LNCaP clone FGC (cell line): ENCODE data around the gene TOP3B.

Experiments
- DNase-seq: peaks from one replicate; pipeline ENCODE4 v3.0.0-alpha.2; 2011; ENCODE audit warnings: low read depth
- H3K4me3 ChIP-seq: 2 replicates; pipeline ENCODE4 v1.5.1; 2011; ENCODE audit warnings: mild to moderate bottlenecking, low read depth, low read length, control low read depth
- CTCF ChIP-seq: IDR thresholded peaks from 2 replicates; pipeline ENCODE4 v1.5.1; 2012; ENCODE audit warnings: mild to moderate bottlenecking; ENCODE audit not compliant: control insufficient read depth, insufficient read depth; ENCODE audit errors: extremely low read depth

TOP3B gene

GRCh38 chr22:22025320-22026156 lies 43.0 kb upstream of the TOP3B start:
- no peak for TF ChIP-seq CTCF
- no peak overlapping the region for H3K4me3 ChIP-seq
- no peak for DNase-seq

- TF ChIP-seq CTCF = no peak
- DNase-seq = no peak
- no peak overlapping the region for H3K4me3 ChIP-seq
These were observed 41.9 kb upstream of the TOP3B start for GRCh38 chr22:22024440-22024839.

- DNase-seq = no peak
- no peak for TF ChIP-seq CTCF
- no peak overlapping the region for H3K4me3 ChIP-seq
These were observed 41.1 kb upstream of the TOP3B start for GRCh38 chr22:22023581-22024137.

- DNase-seq = no peak
- TF ChIP-seq CTCF = no peak
- no peak overlapping the region for H3K4me3 ChIP-seq
These were observed 40.5 kb upstream of the TOP3B start for GRCh38 chr22:22022947-22023534.

- no peak overlapping the region for H3K4me3 ChIP-seq
- TF ChIP-seq CTCF = no peak
- no peak for DNase-seq
These were observed 39.8 kb upstream of the TOP3B start for GRCh38 chr22:22022255-22022840.

- DNase-seq = no peak
- no peak overlapping the region for H3K4me3 ChIP-seq
- no peak for TF ChIP-seq CTCF
These were observed 38.7 kb upstream of the TOP3B start for GRCh38 chr22:22021162-22021750.
